ENCODE data around the gene PRAC1. TPM values are rescaled to one million over a fixed set of nuclear protein-coding genes. Genes with fewer than 3 reads are reported as not detected.

Gene PRAC1
- total RNA-seq, 2 donors from 2014 or later = not detected

- no peak overlapping the region for H3K27ac ChIP-seq
- 10 to 18% methylated on average over 21 to 32 of the region's 32 CpGs for WGBS, 2 donors
- H3K36me3 ChIP-seq (replicated peaks in 1 of 2; ENCODE audit: insufficient read depth in 1 of 2, low read depth in 2 of 2) = no peaks in the 10 kb centered on the region
- H3K4me3 ChIP-seq = no peak overlapping the region
- peaks cover 0 to 74% of the 10 kb centered on the region in 2 donors for H3K27me3 ChIP-seq
- H3K9me3 ChIP-seq = no peaks in the 10 kb centered on the region
- ATAC-seq (peak; percentile 82), DNase-seq (peak; percentile 85 to 90 (median 87))
- H3K4me1 ChIP-seq = peaks cover 24% of the 10 kb centered on the region
- intact Hi-C loops (cut with DNase I) = loop anchor here (10.0 kb wide), 1 partner anchor 160 kb away; no protein-coding TSS in a partner anchor
- TF ChIP-seq CTCF (IDR thresholded peaks at IDR 0.05) = peak; percentile 55 to 76 (median 71)
- no peak for TF ChIP-seq POLR2A (IDR thresholded peaks at IDR 0.05)
Observed at GRCh38 chr17:48724251-48725003, 2.1 kb upstream of the PRAC1 start.

DNA sequence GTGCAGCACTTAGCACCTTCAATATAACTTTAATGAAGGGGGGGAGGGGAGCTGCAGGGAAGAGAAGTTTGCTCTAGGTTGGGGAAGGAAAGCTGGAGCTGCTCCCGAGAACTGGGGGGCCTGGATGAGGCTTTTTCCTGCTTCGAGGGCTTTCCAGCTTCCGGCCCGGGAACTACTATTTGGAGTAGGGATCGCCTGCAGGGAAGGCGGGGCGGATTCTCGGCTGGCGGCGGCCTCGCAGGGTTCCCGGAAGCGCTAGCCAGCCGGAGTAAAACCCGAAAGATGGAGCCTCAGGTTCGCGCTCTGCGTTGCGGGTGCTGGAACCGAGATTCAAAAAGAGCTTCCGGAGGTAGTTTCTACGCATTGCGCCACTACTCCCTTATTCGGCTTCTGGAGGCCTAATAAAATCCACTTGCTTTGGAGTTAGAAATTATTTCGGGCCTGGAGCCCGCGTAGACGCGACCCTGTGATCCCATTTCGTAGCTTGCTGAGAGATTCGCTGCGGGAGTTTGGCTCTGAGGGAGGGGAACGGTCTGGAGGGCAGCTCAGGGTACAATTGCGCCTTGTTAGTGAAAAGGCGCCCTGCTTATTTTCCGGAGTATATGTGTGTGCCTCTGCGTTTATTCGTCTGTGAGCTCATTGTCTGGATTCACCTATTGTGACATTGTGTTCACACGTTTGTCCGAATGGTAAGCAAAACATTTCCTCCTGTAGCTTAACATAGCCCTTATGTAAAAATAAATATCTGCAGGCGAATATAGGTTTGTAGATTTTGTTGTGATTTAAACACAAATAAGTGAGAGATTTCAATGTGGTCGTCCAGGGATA is 1.3 kb upstream of the PRAC1 start:
- 12 to 17% methylated on average over 36 to 42 of the region's 42 CpGs for WGBS, 2 donors
- TF ChIP-seq POLR2A (IDR thresholded peaks at IDR 0.05) (no peak), CTCF (IDR thresholded peaks at IDR 0.05) (no peak)
- peaks cover 0 to 4% (median 0%) of the 10 kb centered on the region in 3 donors for H3K9me3 ChIP-seq
- H3K36me3 ChIP-seq (replicated peaks in 1 of 2; ENCODE audit: insufficient read depth in 1 of 2, low read depth in 2 of 2) = no peaks in the 10 kb centered on the region
- H3K27me3 ChIP-seq = peaks cover 0 to 74% of the 10 kb centered on the region in 2 donors
- ATAC-seq = no peak
- H3K27ac ChIP-seq = no peak overlapping the region
- no peak overlapping the region for H3K4me3 ChIP-seq
- intact Hi-C loops (cut with DNase I) = loop anchor here (10.0 kb wide), 1 partner anchor 161 kb away; no protein-coding TSS in a partner anchor
- peaks cover 20% of the 10 kb centered on the region for H3K4me1 ChIP-seq
- no peak for DNase-seq

- WGBS, 2 donors = 3 to 8% methylated on average over 21 of the region's 21 CpGs
- Histone ChIP-seq H3K4me3 (no peak within 1 kb of the TSS), H3K4me1 (peaks cover 14% of the 10 kb centered on the region), H3K27me3 (peaks cover 0 to 74% of the 10 kb centered on the region in 2 donors), H3K9me3 (peaks cover 0 to 10% (median 0%) of the 10 kb centered on the region in 3 donors), H3K27ac (no peak within 1 kb of the TSS), H3K36me3 (replicated peaks in 1 of 2; ENCODE audit: insufficient read depth in 1 of 2, low read depth in 2 of 2) (no peaks in the 10 kb centered on the region)
- TF ChIP-seq CTCF (IDR thresholded peaks at IDR 0.05) (no peak), POLR2A (IDR thresholded peaks at IDR 0.05) (no peak)
- intact Hi-C loops (cut with DNase I) = loop anchor here (10.0 kb wide), 1 partner anchor 162 kb away; no protein-coding TSS in a partner anchor
- DNase-seq (no peak), ATAC-seq (no peak)
Observed at GRCh38 chr17:48722915-48723422, 651 bp upstream of the PRAC1 start, which contains the start of gene PRAC2. Gene PRAC2, plus strand, starts transcription at chr17:48723185. Its CDS starts 1,226 bp downstream, at chr17:48724411.

DNA sequence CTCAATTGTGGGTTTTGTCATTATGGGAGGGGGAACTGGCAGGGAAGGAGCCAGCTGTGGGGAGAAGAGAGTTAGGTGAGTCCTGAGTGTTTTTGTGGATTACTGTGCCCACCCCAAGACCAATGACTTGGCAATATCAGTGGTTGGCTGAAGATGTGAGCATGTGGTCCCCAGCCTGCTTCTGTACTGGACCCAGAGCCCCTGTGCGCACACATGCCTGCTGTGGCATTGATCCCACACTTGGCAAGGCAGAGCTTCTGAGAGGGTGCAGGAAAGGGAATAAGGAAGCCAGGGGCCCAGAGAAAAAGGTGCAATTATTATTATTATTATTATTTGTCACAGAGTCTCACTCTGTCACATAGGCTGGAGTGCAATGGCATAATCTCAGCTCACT is 1.3 kb downstream of the PRAC1 start:
- TF ChIP-seq CTCF (IDR thresholded peaks at IDR 0.05) = no peak
- no peak for TF ChIP-seq POLR2A (IDR thresholded peaks at IDR 0.05)

More for the DNA sequence above, 1.3 kb downstream of the PRAC1 start:
- WGBS, 2 donors = 90 to 100% methylated on average over 1 of the region's 1 CpG
- Histone ChIP-seq H3K4me1 (peaks cover 14% of the 10 kb centered on the region), H3K27me3 (peaks cover 10 to 71% of the 10 kb centered on the region in 2 donors), H3K4me3 (no peak overlapping the region), H3K9me3 (peaks cover 0 to 10% (median 0%) of the 10 kb centered on the region in 3 donors), H3K27ac (no peak overlapping the region), H3K36me3 (replicated peaks in 1 of 2; ENCODE audit: insufficient read depth in 1 of 2, low read depth in 2 of 2) (no peaks in the 10 kb centered on the region)
- ATAC-seq (no peak), DNase-seq (no peak)
- intact Hi-C loops (cut with DNase I) = loop anchor here (10.0 kb wide), 1 partner anchor 164 kb away; no protein-coding TSS in a partner anchor
